ENCODE results near the gene UGDH.

DNA sequence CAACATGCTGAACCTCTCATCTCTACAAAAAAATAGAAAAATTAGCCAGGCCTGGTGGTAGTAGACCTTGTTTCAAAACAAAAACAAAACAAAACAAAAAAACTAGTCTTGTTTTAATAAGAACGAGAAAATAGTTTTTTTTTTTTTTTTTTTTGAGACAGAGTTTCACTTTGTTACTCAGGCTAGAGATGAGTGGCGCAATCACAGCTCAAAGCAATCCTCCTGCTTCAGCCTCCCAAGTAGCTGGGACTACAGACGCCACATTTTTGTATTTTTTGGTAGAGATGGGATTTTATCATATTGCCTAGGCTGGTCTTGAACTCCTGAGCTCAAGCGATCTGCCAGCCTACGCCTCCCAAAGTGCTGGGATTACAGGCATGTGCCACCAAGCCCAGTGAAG, 47.7 kb upstream of the UGDH start:
- TF ChIP-seq, protein P1, sequence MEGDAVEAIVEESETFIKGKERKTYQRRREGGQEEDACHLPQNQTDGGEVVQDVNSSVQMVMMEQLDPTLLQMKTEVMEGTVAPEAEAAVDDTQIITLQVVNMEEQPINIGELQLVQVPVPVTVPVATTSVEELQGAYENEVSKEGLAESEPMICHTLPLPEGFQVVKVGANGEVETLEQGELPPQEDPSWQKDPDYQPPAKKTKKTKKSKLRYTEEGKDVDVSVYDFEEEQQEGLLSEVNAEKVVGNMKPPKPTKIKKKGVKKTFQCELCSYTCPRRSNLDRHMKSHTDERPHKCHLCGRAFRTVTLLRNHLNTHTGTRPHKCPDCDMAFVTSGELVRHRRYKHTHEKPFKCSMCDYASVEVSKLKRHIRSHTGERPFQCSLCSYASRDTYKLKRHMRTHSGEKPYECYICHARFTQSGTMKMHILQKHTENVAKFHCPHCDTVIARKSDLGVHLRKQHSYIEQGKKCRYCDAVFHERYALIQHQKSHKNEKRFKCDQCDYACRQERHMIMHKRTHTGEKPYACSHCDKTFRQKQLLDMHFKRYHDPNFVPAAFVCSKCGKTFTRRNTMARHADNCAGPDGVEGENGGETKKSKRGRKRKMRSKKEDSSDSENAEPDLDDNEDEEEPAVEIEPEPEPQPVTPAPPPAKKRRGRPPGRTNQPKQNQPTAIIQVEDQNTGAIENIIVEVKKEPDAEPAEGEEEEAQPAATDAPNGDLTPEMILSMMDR (IDR thresholded peaks at IDR 0.05) = no peak
- no peak for TF ChIP-seq POLR2A (IDR thresholded peaks at IDR 0.05)
